Activated T-cell treated with anti-CD3 and anti-CD28 coated beads, Interleukin-2, amount 50 U/mL, for 72 hours (primary cell): ENCODE measurements around the gene COL6A1. TPM values are rescaled to one million over a fixed set of nuclear protein-coding genes. Genes with fewer than 3 reads are reported as not detected.
"Not testable (repeated sequence)": the region's sequence is repeated elsewhere in the genome, so short reads cannot be mapped to it uniquely, and the experiment has no call there.

Source experiments
- ATAC-seq, 2 donors: fragments of 150-1000 bp; cut with Tn5 transposase; replicated peaks in 1 of 2; 2 replicates each; pipeline ENCODE4 v1.10.0; 2021; ENCODE audit warnings: moderate library complexity in 2 of 2, mild to moderate bottlenecking in 1 of 2
- DNase-seq, 2 donors: peaks; one replicate each; pipeline ENCODE4 v3.0.0; 2021 to 2022; ENCODE audit warnings: mixed read lengths in 1 of 2
- H3K27ac Mint-ChIP-seq: one replicate; pipeline ENCODE4 v1.8.0; 2022; ENCODE audit warnings: mild to moderate bottlenecking, moderate library complexity, mixed read lengths
- H3K27me3 Mint-ChIP-seq: one replicate; pipeline ENCODE4 v1.8.0; 2022; ENCODE audit warnings: low read depth, mixed read lengths
- H3K36me3 Mint-ChIP-seq, 2 donors: one replicate each; pipeline ENCODE4 v1.8.0; 2022; ENCODE audit warnings: mixed read lengths in 2 of 2, mild to moderate bottlenecking in 1 of 2; ENCODE audit not compliant: insufficient read depth in 2 of 2
- H3K4me1 Mint-ChIP-seq: one replicate; pipeline ENCODE4 v1.8.0; 2022; ENCODE audit warnings: low read depth, mixed read lengths
- H3K4me3 Mint-ChIP-seq, 2 donors: one replicate each; pipeline ENCODE4 v1.8.0; 2022; ENCODE audit warnings: mild to moderate bottlenecking in 2 of 2, mixed read lengths in 2 of 2, moderate library complexity in 2 of 2
- H3K9me3 Mint-ChIP-seq, 2 donors: one replicate each; pipeline ENCODE4 v1.8.0; 2022; ENCODE audit warnings: mixed read lengths in 2 of 2
- total RNA-seq, 2 donors: library from RNA; stranded (reverse); gene quantifications; one replicate each; pipeline ENCODE4 v1.2.3, GENCODE V29; 2022

The COL6A1 gene
- total RNA-seq, 2 donors from 2014 or later = 1.7 to 2.8 TPM

DNA sequence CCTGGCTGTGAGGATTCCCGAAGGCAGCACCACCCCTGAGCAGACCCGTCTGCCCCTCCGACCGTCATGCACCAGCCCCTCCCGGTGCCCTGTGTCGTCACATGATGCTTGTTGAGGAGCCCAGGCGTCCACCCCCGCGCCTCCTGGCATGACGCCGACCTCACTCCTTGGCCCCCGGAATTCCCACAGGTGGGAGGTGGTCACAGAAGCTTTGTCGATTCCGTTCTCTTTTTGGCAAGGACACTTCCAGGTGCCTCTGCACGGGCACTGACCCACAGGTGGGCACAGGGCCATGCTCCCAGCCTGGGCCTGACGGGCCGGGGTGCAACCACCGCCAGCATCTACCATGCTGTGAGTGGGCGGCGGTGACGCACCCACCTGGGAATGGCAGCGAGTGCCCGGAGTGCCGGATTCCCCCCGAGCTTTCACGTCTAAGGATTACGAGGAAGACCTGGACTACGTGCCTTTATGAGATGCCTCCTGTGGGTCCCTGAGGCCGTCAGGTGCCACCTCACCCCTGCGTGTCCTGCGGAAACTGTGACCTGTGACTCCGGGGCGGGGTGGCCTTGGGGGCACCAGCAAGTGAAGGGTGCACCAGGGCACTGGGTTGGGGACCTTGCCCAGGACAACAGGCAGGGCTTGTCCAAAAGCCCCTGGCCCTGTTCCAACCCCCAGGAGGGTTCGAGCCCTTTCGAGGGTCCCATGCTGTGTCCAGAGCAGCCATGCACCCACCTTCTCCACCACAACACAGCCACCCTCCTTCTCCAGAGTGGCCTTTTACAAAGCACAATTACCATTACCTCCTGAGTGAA is 31.4 kb upstream of the COL6A1 start:
- DNase-seq (no peak), ATAC-seq (no peak)
- Mint-ChIP-seq H3K27ac (no peak overlapping the region), H3K27me3 (peaks cover 6% of the 10 kb centered on the region), H3K36me3 (no peaks in the 10 kb centered on the region), H3K9me3 (no peaks in the 10 kb centered on the region), H3K4me1 (no peaks in the 10 kb centered on the region), H3K4me3 (no peak overlapping the region)

DNA sequence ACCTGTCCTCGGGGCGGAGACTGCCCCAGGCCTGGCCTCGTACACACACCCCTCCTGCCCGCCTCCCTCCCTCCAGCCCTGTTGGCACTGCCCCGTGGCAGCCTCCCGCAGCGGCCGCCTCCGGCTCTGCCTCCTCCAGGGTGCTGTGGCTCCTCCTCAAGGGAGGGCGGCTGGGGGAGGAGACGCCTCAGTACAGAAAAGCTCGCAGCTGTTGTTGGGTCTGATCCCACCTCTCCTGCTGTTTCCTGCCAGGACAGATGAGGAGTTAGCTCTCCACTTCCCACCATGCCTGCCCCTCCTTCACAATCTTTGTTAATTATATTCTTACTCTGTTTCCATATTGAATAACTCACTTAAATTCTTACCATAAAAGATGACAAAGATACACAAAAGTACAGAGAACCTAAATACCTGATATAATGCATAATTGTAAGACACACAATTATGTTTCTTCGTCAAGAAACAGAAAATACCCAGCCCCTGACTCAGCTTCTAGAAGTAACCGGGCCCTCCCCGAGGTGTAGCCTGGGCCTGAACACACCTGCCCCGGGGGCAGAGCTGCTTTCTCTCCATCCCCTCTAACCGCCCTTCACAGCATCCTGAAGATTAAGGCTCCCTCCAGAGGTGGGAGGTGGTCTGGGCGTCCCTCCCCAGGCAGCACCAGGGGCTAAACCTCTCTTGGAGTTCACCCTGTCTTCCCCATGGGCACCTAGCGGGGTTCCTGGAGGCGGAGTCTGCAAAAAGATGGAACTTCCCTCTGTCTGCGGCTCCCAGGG is 30.6 kb upstream of the COL6A1 start:
- H3K27me3 Mint-ChIP-seq = peaks cover 6% of the 10 kb centered on the region
- DNase-seq (no peak), ATAC-seq (no peak)
- H3K27ac Mint-ChIP-seq = no peak overlapping the region
- no peaks in the 10 kb centered on the region for H3K4me1 Mint-ChIP-seq
- H3K4me3 Mint-ChIP-seq = no peak overlapping the region
- H3K36me3 Mint-ChIP-seq = no peaks in the 10 kb centered on the region
- no peaks in the 10 kb centered on the region for H3K9me3 Mint-ChIP-seq

DNA sequence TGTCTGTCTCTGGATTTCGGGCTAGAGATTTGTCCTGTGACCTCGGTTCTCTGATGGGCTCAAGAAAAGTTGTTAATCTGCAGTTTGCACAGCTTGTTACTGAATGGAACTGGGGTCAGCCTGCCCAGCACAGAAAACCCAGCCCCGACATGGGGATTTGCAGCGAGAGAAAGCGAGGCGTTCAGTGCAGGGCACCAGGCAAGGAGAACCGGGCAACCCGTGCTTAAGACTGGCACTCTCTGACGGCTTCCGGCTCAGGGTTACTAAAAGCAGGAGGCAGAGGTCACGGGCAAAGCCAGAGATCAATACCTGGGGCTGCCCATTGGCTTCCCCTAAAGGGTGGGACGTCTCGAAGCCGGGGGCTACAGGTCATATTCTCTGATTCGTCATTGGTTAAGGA is 29.9 kb upstream of the COL6A1 start:
- no peaks in the 10 kb centered on the region for H3K9me3 Mint-ChIP-seq
- H3K4me3 Mint-ChIP-seq = no peak overlapping the region
- no peak for DNase-seq
- H3K4me1 Mint-ChIP-seq = no peaks in the 10 kb centered on the region
- no peaks in the 10 kb centered on the region for H3K36me3 Mint-ChIP-seq
- H3K27me3 Mint-ChIP-seq = peaks cover 13% of the 10 kb centered on the region
- H3K27ac Mint-ChIP-seq = no peak overlapping the region
- ATAC-seq = no peak

DNA sequence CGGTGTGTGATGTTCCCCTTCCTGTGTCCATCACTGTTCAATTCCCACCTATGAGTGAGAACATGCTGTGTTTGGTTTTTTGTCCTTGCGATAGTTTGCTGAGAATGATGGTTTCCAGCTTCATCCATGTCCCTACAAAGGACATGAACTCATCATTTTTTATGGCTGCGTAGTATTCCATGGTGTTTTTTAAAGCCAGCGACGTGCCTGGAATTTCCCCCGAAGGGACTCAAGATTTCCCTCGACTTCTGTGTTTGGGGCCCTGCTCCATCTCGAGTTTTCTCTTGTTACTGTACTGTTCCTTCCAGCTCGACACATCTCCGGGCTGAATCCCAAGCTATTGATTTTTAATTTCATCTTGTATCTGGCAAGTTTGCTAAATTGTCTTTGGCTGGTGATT is 29.0 kb upstream of the COL6A1 start:
- not testable (repeated sequence) for H3K4me3 Mint-ChIP-seq, ATAC-seq, H3K9me3 Mint-ChIP-seq, H3K36me3 Mint-ChIP-seq, H3K4me1 Mint-ChIP-seq, DNase-seq
- Mint-ChIP-seq H3K27ac (peak overlapping the region; percentile 3), H3K27me3 (peaks cover 19% of the 10 kb centered on the region)

DNA sequence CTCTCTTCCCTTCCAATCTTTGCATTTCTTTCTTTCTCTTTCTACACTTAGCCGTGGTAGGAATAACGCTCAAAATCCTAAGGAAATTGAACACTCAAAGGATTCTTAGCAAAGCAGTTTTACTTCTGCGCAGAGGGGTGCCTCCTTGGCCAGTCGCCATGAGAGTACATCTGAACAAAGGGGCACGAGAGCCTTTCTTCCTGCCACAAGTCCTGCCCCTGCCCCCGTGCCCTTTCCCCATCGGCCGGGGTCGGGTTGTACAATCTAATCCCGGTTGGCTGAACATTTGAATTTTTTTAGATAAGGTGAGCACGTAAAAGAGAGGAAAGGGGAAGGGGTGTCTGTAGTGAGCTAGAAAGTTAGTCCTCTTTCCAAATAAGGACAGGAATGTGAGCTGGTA is 28.6 kb upstream of the COL6A1 start:
- DNase-seq = no peak
- no peak for ATAC-seq
- H3K4me1 Mint-ChIP-seq = no peaks in the 10 kb centered on the region
- H3K9me3 Mint-ChIP-seq = no peaks in the 10 kb centered on the region
- peaks cover 19% of the 10 kb centered on the region for H3K27me3 Mint-ChIP-seq
- no peak overlapping the region for H3K4me3 Mint-ChIP-seq
- no peaks in the 10 kb centered on the region for H3K36me3 Mint-ChIP-seq
- no peak overlapping the region for H3K27ac Mint-ChIP-seq

DNA sequence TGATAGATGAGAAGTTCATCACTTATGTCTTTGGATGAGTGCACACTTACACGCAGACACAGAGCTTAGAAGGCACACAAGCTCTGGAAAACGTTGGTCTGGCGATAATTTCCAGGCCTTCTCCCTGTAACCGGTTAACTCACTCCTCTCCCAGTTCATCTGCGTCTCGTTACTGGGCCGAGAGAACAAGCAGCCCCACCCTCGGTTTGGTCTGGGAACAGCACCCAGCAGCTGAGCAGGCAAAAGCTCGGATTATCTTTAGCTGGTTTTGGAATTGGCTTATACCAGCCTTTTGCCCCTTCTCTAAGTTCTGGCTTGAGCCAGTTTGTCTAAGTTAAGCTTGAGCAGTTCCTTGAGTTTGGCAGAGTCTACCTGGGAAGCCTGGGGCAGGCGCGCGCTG is 27.3 kb upstream of the COL6A1 start:
- Mint-ChIP-seq H3K4me1 (no peaks in the 10 kb centered on the region), H3K36me3 (no peaks in the 10 kb centered on the region), H3K9me3 (no peaks in the 10 kb centered on the region), H3K27ac (no peak overlapping the region), H3K4me3 (no peak overlapping the region), H3K27me3 (peaks cover 25% of the 10 kb centered on the region)
- ATAC-seq (no peak), DNase-seq (no peak)

DNA sequence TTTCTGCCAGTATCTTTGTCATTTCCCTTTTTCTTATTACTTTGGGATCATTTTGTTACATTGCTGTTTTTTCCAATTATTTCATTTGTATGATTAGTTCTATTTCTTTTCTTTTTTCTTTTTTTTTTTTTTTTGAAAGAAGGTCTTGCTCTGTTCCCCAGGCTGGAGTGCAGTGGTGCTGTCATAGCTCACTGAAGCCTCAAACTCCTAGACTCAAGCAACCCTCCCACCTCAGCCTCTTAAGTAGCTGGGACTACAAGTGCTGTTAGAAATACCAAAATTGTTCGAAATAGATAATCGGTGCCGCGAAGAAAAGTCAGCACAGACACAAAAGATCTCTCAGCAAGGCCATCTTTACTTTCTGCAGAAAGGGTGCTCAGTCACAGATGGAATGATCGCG is 26.6 kb upstream of the COL6A1 start:
- ATAC-seq (no peak), DNase-seq (no peak)
- H3K4me1 Mint-ChIP-seq = no peaks in the 10 kb centered on the region
- H3K4me3 Mint-ChIP-seq = no peak overlapping the region
- no peak overlapping the region for H3K27ac Mint-ChIP-seq
- H3K9me3 Mint-ChIP-seq = no peaks in the 10 kb centered on the region
- peaks cover 25% of the 10 kb centered on the region for H3K27me3 Mint-ChIP-seq
- no peaks in the 10 kb centered on the region for H3K36me3 Mint-ChIP-seq

DNA sequence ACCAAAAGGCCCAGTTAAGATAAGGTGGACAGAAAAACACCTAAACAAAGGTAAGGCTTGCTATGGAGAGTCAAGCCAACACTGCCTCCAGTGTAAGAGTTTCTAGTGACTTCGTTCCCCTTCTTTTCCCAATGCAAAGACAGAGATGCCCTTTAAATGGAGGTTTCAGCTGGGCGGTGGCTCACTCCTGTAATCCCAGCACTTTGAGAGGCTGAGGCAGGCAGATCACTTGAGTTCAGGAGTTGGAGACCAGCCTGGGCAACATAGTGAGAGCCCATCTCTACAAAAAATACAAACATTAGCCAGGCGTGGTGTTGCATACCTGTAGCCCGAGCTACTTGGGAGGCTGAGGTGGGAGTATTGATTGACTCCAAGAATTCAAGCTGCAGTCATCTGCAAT is 24.0 kb upstream of the COL6A1 start:
- peaks cover 1 to 4% of the 10 kb centered on the region in 2 donors for H3K9me3 Mint-ChIP-seq
- peaks cover 32% of the 10 kb centered on the region for H3K27me3 Mint-ChIP-seq
- DNase-seq = no peak
- no peak for ATAC-seq
- peaks cover 2 to 7% of the 10 kb centered on the region in 2 donors for H3K36me3 Mint-ChIP-seq
- no peak overlapping the region for H3K4me3 Mint-ChIP-seq
- no peak overlapping the region for H3K27ac Mint-ChIP-seq
- no peaks in the 10 kb centered on the region for H3K4me1 Mint-ChIP-seq

DNA sequence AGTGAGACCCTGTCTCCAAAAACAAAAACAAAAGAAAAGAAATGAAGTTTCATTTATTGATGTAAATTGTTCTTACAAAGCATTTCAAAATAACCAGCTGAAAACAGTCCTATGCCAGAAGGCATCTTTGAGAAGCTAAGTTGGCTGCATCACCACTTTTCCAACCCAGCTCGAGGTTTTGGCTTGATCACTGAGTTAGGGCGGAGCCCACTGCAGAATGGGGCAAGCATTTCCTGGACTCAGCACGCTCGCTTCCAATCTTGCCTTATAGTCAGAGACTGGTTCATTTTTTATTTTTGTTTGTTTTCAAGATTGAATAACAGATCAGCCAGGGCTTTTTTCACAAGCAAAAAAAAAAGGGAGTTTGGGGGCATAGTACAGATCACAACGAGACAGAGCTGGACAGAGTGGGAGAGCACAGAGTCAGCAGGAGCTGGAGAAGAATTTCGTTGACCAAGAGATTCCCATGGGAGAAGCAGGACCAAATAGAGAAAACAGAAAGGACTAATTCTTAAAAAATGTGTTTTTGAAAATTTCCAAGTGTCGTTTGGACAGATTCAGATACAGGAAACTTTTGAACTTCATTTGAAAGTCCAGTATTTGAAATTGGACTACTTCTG is 23.5 kb upstream of the COL6A1 start:
- no peak for ATAC-seq
- H3K27ac Mint-ChIP-seq = no peak overlapping the region
- DNase-seq = no peak
- H3K4me1 Mint-ChIP-seq = no peaks in the 10 kb centered on the region
- H3K4me3 Mint-ChIP-seq = no peak overlapping the region
- H3K27me3 Mint-ChIP-seq = peaks cover 37% of the 10 kb centered on the region
- peaks cover 2 to 9% of the 10 kb centered on the region in 2 donors for H3K36me3 Mint-ChIP-seq
- peaks cover 1 to 4% of the 10 kb centered on the region in 2 donors for H3K9me3 Mint-ChIP-seq

DNA sequence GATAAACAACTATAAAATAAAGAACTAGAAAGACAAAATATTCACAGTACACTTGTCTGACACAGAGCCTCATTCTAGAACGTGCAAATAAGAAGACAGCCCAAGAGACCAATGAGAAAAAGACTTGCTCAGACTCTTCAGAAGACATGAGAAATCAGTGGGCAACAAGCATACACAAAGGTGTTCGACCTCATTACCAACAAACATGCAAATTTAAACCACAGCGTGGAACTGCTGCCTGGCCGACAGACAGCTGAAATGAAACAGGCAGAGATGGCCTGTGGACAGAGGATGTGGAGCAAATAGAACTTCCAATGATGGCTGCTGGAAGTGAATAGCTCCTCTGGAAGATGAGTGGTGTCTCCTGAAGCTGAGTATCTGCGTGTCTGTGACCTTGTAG is 22.4 kb upstream of the COL6A1 start:
- DNase-seq (no peak), ATAC-seq (no peak)
- Mint-ChIP-seq H3K9me3 (peaks cover 3 to 4% of the 10 kb centered on the region in 2 donors), H3K4me1 (no peaks in the 10 kb centered on the region), H3K27ac (no peak overlapping the region), H3K27me3 (peaks cover 39% of the 10 kb centered on the region), H3K4me3 (no peak overlapping the region), H3K36me3 (peaks cover 5 to 11% of the 10 kb centered on the region in 2 donors)

DNA sequence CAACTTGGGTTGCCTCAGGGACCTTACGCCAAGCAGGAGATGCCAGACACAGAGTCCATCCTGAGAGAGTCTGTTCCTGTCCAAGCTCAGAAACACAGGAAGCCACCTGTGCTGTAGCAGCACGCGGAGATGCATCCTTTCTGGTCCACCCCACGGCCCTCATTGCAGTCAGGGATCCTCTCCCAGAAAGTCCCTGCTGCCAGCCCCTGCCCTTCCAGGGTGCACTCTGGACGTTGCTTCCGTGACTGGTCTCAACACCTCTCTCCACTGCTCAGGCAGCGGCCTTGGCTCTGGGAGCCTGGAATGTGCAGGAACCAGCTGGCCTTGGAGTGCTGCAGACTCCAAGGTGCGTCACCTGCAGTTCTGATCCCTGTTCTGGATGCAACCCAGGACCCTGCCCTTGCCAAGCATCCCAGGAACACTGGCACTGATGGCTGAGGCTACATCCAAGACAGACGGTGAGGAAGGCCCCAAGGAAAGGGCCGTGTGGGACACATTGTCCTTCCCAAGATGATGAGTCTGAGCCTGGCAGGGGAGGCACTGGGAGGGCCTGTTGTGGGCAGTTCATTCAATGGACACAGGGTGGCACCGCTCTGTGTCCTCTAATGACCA is 21.7 kb upstream of the COL6A1 start:
- Mint-ChIP-seq H3K4me3 (no peak overlapping the region), H3K27ac (no peak overlapping the region), H3K36me3 (peaks cover 6 to 11% of the 10 kb centered on the region in 2 donors), H3K4me1 (no peaks in the 10 kb centered on the region), H3K27me3 (peaks cover 39% of the 10 kb centered on the region), H3K9me3 (peaks cover 3 to 4% of the 10 kb centered on the region in 2 donors)
- DNase-seq (no peak), ATAC-seq (no peak)

DNA sequence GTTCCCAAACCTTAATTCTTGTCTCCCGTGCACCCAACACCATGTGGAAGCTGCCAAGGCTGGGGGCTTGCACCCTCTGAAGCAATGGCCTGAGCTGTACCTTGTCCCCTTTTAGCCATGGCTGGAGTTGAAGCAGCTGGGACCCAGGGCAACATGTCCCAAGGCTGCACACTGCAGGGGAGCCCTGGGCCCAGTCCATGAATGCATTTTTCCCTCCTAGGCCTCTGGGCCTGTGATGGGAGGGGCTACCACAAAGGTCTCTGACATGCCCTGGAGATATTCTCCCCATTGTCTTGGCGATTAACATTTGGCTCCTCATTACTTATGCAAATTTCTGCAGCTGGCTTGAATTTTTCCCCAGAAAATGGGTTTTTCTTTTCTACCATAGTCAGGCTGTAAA is 20.2 kb upstream of the COL6A1 start:
- H3K27me3 Mint-ChIP-seq = peaks cover 35% of the 10 kb centered on the region
- DNase-seq, H3K9me3 Mint-ChIP-seq, ATAC-seq, H3K27ac Mint-ChIP-seq, H3K4me1 Mint-ChIP-seq, H3K4me3 Mint-ChIP-seq: not testable (repeated sequence)
- H3K36me3 Mint-ChIP-seq = peaks cover 6 to 11% of the 10 kb centered on the region in 2 donors
